ENCODE data around the gene PRKN.

Gene PRKN

GRCh38 chr6:162069995-162070394, 657.6 kb downstream of the PRKN start:
- no peak for DNase-seq

GRCh38 chr6:162068340-162068739, 659.2 kb downstream of the PRKN start:
- DNase-seq = no peak

- DNase-seq = no peak
Observed at GRCh38 chr6:162063666-162064065, 663.9 kb downstream of the PRKN start.

GRCh38 chr6:162058281-162058875, 669.2 kb downstream of the PRKN start:
- no peak for DNase-seq

- DNase-seq = no peak
Observed at GRCh38 chr6:162056745-162057144, 670.8 kb downstream of the PRKN start.

GRCh38 chr6:162056061-162056460, 671.5 kb downstream of the PRKN start:
- no peak for DNase-seq

GRCh38 chr6:162055365-162055764, 672.2 kb downstream of the PRKN start:
- no peak for DNase-seq

- DNase-seq = no peak
Observed at GRCh38 chr6:162053084-162053483, 674.5 kb downstream of the PRKN start.

GRCh38 chr6:162050579-162050978, 677.0 kb downstream of the PRKN start:
- no peak for DNase-seq

GRCh38 chr6:162046324-162046723, 681.2 kb downstream of the PRKN start:
- DNase-seq = no peak

- DNase-seq = no peak
Observed at GRCh38 chr6:162032620-162033019, 694.9 kb downstream of the PRKN start.

- no peak for DNase-seq
Observed at GRCh38 chr6:162029873-162030576, 697.5 kb downstream of the PRKN start.

- DNase-seq = no peak
Observed at GRCh38 chr6:162026843-162027242, 700.7 kb downstream of the PRKN start.

GRCh38 chr6:162026031-162026430, 701.5 kb downstream of the PRKN start:
- no peak for DNase-seq

- DNase-seq = no peak
Observed at GRCh38 chr6:162019349-162019748, 708.2 kb downstream of the PRKN start.

GRCh38 chr6:162017536-162017935, 710.0 kb downstream of the PRKN start:
- no peak for DNase-seq

GRCh38 chr6:162014069-162014811, 713.3 kb downstream of the PRKN start:
- DNase-seq = no peak

GRCh38 chr6:162005372-162005771, 722.2 kb downstream of the PRKN start:
- no peak for DNase-seq

- DNase-seq = no peak
Observed at GRCh38 chr6:161996783-161997182, 730.8 kb downstream of the PRKN start.

GRCh38 chr6:161985876-161986423, 741.6 kb downstream of the PRKN start:
- DNase-seq = no peak

GRCh38 chr6:161984713-161985112, 742.9 kb downstream of the PRKN start:
- no peak for DNase-seq

- DNase-seq = no peak
Observed at GRCh38 chr6:161976553-161976952, 751.0 kb downstream of the PRKN start.
